ENCODE measurements around the gene FNDC3B.
A peak's percentile ranks its signal among the peaks of the same experiment; 100 is the strongest.
"Not testable (repeated sequence)": the region's sequence is repeated elsewhere in the genome, so short reads cannot be mapped to it uniquely, and the experiment has no call there.

FNDC3B gene

GRCh38 chr3:172033396-172033795, 6.0 kb upstream of the FNDC3B start:
- DNase-seq (ENCODE audit: low read depth) = no peak

DNA sequence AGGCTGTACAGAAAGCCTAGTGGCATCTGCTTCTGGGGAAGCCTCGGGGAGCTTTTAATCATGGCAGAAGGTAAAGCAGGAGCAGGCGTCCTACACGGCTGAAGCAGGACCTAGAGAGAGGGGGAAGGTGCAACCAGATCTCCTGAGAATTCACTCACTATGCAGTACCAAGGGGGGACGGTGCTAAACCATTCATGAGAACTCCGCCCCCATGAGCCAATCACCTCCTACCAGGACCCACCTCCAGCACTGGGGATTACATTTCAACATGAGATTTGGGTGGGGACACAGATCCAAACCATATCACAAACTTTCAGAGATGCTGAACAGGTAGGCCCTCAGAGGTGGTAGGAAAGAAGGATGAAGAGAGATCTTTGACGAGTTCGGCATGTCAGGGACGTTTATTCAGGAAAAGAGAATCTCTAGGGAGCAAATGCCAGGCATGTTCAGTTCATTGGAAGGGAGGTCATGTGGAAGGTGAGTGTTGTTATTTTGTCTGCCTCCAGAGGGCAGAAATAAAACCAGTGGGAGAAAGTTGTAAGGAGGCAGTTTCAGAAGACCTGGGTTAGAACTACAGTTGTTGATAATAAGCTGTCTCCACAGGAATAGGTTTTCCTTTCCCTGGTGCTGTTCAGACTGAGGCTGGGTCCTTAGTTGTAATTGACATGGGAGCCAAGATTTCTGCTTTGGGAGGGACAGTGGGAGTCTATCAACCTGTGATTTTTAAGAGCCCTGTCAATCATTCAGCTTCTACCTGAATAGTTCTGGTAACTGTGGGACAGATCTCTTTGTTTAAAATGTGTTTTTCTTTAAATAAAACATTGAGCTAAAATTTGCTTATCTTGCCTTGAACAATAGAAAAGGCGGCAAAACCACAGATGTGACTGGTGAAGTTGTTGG, 4.3 kb upstream of the FNDC3B start:
- no peak for DNase-seq (ENCODE audit: low read depth)

- DNase-seq (ENCODE audit: low read depth) = no peak
Measured at GRCh38 chr3:172036541-172037215, 2.7 kb upstream of the FNDC3B start.

DNA sequence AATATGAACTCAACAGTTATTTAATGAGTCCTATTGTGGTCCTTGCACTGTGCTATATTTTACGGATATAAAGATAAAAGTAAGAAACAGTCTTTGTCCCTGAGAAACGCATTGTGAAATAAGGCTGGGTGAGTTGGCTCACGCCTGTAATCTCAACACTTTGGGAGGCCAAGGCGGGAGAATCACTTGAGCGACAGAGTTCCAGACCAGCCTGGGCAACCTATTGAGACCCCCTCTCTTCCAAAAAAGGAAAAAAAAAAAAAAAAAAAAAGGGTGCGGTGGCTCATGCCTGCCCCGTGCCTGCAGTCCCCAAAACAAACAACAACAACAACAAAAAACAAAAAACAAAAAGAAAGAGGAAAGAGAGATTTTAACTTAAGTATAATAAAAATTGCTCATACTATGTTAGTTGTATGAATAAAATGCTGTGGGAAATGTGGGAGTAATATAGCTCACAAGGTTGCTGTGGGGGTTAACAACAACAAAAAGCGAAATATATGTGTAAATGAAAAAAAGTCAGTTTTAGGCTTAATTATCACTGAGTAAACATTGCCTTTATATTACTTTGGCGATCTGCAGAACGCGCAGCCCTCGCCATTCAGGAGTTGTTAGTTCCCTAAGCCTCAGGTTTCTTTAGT, 461 bp upstream of the FNDC3B start:
- DNase-seq (ENCODE audit: low read depth) = no peak

DNA sequence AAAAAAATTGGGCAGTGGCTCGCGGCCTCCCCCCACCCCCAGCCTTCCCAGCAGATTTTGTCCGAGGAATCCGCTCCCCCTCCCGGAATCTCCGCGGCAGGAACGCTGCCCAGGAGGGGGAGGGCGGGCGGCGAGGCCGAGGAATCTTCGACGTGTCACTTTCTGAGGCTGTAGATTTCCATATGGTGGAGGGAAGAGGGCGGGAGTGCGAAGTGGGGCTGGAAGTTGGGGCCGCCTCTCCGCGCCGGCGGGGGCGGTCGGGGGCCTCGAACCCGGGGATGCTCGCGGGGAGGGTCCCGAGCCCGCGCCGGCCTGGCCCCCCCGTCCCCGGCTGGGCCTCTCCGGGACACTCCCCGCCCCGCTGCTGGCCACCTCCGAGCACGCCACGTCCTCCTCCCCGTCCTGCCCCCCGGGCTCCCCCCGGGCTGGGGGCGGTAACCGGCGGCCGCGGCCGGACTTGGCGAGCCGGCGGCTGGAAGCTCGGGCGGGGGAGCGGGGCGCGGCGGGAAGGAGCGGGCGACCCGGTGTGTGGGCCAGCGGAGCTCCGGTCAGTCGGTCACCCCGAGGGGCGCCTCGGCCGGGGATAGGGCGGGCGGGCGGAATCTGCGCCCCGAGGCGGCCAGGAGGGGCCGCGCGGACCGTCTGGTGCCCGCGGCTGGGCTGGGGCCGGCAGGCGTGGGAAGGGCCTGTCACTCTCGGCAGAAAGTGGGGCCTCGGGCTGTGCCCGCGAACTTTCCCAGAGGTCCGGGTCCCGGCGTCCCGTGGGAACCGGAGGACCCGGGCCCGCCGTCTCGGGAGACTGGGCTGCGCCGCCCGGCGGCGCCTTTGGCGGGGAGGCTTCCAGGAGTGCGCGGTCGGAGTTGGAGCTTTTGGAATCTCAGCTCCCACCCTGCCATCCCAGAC, 951 bp downstream of the FNDC3B start:
- DNase-seq (ENCODE audit: low read depth) = peak; percentile 17

GRCh38 chr3:172040981-172041963, 1.9 kb downstream of the FNDC3B start:
- DNase-seq (ENCODE audit: low read depth) = no peak

DNA sequence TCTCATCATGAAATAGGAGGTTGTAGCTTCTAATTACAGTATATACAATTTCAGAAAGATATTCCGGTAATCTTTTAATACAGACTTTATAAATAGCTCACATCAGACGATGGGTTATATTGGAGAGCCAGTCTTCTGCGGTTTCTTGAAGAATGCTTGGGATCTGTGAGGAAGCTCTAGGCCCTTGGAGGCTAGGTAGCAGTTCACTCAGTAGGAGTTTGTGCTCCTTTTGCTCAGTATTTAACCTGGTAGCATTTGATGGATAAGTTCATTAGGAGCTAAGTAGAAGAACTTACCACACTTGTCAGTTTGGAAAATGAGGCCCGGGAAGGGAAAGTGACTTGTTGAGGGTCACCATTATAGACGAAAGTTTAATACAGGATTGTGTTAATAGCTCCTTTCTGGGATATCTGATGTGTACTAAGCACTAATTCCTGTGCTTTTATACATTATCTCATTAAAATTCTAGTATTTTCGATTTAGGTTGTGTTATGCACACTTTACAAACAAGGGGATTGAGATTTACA, 2.8 kb downstream of the FNDC3B start:
- no peak for DNase-seq (ENCODE audit: low read depth)

DNA sequence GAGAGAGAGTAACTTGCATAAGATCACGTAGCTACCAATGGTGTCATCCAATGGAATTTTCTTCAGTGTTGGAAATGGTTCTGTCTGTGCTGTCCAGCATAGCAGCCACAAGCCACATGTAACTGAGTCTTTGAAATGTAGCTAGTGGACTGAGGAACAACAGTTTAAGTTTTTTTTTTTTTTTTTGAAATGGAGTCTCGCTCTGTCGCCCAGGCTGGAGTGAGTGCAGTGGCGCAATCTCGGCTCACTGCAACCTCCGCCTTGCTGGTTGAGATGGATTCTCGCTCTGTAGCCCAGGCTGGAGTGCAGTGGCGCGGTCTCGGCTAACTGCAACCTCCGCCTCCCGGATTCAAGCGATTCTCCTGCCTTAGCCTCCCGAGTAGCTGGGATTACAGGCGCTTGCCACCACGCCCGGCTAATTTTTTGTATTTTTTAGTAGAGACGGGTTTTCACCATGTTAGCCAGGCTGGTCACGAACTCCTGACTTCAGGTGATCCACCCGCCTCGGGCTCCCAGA, 3.3 kb downstream of the FNDC3B start:
- not testable (repeated sequence) for DNase-seq (ENCODE audit: low read depth)

GRCh38 chr3:172043233-172043632, 3.9 kb downstream of the FNDC3B start:
- DNase-seq (ENCODE audit: low read depth) = no peak

DNA sequence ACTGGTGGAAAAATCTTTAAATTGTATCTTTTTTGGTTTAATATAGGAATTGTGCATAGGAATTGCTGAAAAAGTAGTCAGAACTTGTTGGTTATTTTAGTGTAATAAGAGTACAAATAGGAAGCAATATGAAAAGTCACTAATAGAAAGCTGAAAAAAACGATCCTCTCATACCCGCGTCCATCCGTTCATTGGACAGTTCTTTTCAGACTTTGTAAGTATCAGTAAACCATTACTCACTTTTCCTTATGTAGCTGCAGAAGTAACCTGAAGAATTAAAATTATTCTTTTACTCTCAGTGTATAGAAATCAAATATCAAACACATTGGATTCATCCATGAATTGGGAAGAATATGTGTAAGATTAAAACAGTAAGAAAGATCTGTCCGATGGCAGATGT, 4.4 kb downstream of the FNDC3B start:
- no peak for DNase-seq (ENCODE audit: low read depth)

- no peak for DNase-seq (ENCODE audit: low read depth)
Measured at GRCh38 chr3:172044833-172045585, 5.6 kb downstream of the FNDC3B start.

- no peak for DNase-seq (ENCODE audit: low read depth)
Measured at GRCh38 chr3:172046268-172046915, 7.0 kb downstream of the FNDC3B start.

DNA sequence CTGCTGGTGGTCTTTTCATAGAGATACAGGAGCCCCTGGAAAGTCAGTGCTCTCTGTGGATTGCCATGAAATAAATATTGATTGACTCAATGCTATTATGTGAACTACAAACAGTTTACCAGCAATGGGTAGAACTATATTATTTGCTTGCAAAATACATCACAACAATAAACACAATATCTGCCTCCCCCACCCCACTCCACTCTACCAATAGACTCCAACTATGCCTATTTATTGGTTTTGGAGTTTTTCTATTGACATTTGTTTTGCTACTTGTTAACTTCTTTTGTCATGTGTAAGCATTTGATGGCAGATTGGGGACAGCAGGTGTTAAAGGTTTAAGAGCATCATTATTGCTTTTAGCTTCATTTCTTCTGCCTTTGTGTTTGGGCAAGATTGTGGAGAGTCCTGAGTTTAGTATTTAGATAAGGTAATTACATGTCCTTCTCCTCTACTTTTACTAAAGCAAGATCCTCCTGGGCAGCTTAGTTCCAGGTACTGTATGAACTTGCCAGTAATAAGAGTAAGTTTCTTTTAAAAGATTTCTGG, 8.3 kb downstream of the FNDC3B start:
- DNase-seq (ENCODE audit: low read depth) = no peak

- DNase-seq (ENCODE audit: low read depth) = no peak
Measured at GRCh38 chr3:172048599-172048998, 9.2 kb downstream of the FNDC3B start.

GRCh38 chr3:172051310-172051956, 12.1 kb downstream of the FNDC3B start:
- DNase-seq (ENCODE audit: low read depth) = no peak

DNA sequence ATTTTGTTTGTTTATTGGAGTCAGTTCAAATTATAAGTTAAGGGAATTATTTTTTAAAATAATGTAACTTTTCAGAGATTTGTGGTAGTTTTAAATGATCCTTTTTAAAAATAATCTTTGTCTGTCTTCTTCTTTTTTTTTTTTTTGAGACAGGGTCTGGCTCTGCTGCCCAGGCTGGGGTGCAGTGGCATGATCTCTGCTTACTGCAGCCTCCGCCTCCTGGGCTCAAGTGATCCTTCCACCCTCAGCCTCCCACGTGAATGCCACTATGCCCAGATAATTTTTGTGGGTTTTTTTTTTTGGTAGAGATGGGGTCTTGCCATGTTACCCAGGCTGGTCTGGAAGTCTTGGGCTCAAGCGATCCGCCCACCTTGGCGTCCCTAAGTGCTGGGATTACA, 12.6 kb downstream of the FNDC3B start:
- no peak for DNase-seq (ENCODE audit: low read depth)

- DNase-seq (ENCODE audit: low read depth) = no peak
Measured at GRCh38 chr3:172052405-172052804, 13.0 kb downstream of the FNDC3B start.

Data from activated T-helper 9 cell treated with anti-CD3 and anti-CD28 coated beads, Interleukin-2, amount 50 U/mL, for 16 hours (primary cell).